Loucy (cell line): ENCODE data around the gene ZNF750.

ENCODE experiments used
- CTCF ChIP-seq: fragments of 200-600 bp; sonication (generic); conservative IDR thresholded peaks from 2 replicates; pipeline ENCODE4 v1.5.1; 2014; ENCODE audit warnings: mild to moderate bottlenecking, antibody characterized with exemption, low read length
- EZH2phosphoT487 ChIP-seq: fragments of 200-600 bp; IDR thresholded peaks from 2 replicates; pipeline ENCODE4 v1.6.1; 2018; ENCODE audit warnings: antibody characterized with exemption, mild to moderate bottlenecking, moderate library complexity, borderline replicate concordance

- TF ChIP-seq EZH2phosphoT487 (no peak), CTCF (no peak)
Observed at GRCh38 chr17:82851381-82851780, 11.6 kb upstream of the ZNF750 start.
